H9 (cell line): ENCODE measurements around the gene FUT8. TPM values are rescaled to one million over a fixed set of nuclear protein-coding genes. Genes with fewer than 3 reads are reported as not detected.
A peak's percentile ranks its signal among the peaks of the same experiment; 100 is the strongest.

Experiments used
- DNase-seq: peaks from one replicate; pipeline ENCODE4 v3.0.0-alpha.2; 2017
- H2AFZ ChIP-seq: one replicate; pipeline ENCODE4 v1.6.1; 2013; ENCODE audit warnings: mild to moderate bottlenecking, low read length, control low read depth, moderate library complexity
- H2AK5ac ChIP-seq: 2 replicates; pipeline ENCODE4 v1.6.1; 2013; ENCODE audit warnings: low read length, control low read depth, mixed read lengths; ENCODE audit not compliant: insufficient read length
- H2BK120ac ChIP-seq: one replicate; pipeline ENCODE4 v1.6.1; 2013; ENCODE audit warnings: low read depth, mild to moderate bottlenecking, low read length, control low read depth, inconsistent platforms; ENCODE audit not compliant: poor library complexity, severe bottlenecking
- H2BK12ac ChIP-seq: 2 replicates; pipeline ENCODE4 v1.6.1; 2013; ENCODE audit warnings: low read length, control low read depth, mixed read lengths, low read depth; ENCODE audit not compliant: insufficient read length
- H2BK15ac ChIP-seq: 2 replicates; pipeline ENCODE4 v1.6.1; 2013; ENCODE audit warnings: low read depth, low read length, control low read depth
- H2BK20ac ChIP-seq: one replicate; pipeline ENCODE4 v1.6.1; 2013; ENCODE audit warnings: low read depth, mild to moderate bottlenecking, low read length, control low read depth, inconsistent platforms; ENCODE audit not compliant: poor library complexity, severe bottlenecking
- H2BK5ac ChIP-seq: 2 replicates; pipeline ENCODE4 v1.6.1; 2013; ENCODE audit warnings: low read length, control low read depth, mixed read lengths; ENCODE audit not compliant: insufficient read length
- H3K14ac ChIP-seq: 2 replicates; pipeline ENCODE4 v1.6.1; 2013; ENCODE audit warnings: low read length, control low read depth; ENCODE audit not compliant: insufficient read depth
- H3K18ac ChIP-seq: 2 replicates; pipeline ENCODE4 v1.6.1; 2013; ENCODE audit warnings: low read depth, mild to moderate bottlenecking, mixed read lengths, low read length, control low read depth; ENCODE audit not compliant: insufficient read length
- H3K23ac ChIP-seq: 2 replicates; pipeline ENCODE4 v1.6.1; 2013; ENCODE audit warnings: low read length, control low read depth, mixed read lengths, low read depth; ENCODE audit not compliant: insufficient read length
- H3K23me2 ChIP-seq: 2 replicates; pipeline ENCODE4 v1.6.1; 2013; ENCODE audit warnings: low read depth, mild to moderate bottlenecking, mixed read lengths, low read length, control low read depth; ENCODE audit not compliant: insufficient read length, poor library complexity, severe bottlenecking
- H3K27ac ChIP-seq: 2 replicates; pipeline ENCODE4 v1.5.1; 2013; ENCODE audit warnings: low read length, control low read depth, mixed read lengths, low read depth; ENCODE audit not compliant: insufficient read length
- H3K27me3 ChIP-seq: 2 replicates; pipeline ENCODE4 v1.6.1; 2013; ENCODE audit warnings: low read length, control low read depth, inconsistent platforms; ENCODE audit not compliant: insufficient read depth
- H3K4ac ChIP-seq: 2 replicates; pipeline ENCODE4 v1.6.1; 2013; ENCODE audit warnings: low read depth, mild to moderate bottlenecking, control low read depth, inconsistent platforms, low read length, moderate library complexity
- H3K4me1 ChIP-seq: 2 replicates; pipeline ENCODE4 v1.6.1; 2013; ENCODE audit warnings: low read length, control low read depth, inconsistent platforms; ENCODE audit not compliant: insufficient read depth
- H3K4me2 ChIP-seq: 2 replicates; pipeline ENCODE4 v1.6.1; 2013; ENCODE audit warnings: low read length, control low read depth, mixed read lengths; ENCODE audit not compliant: insufficient read length, insufficient read depth
- H3K56ac ChIP-seq: 2 replicates; pipeline ENCODE4 v1.6.1; 2013; ENCODE audit warnings: low read depth, mild to moderate bottlenecking, mixed read lengths, low read length, control low read depth; ENCODE audit not compliant: insufficient read length
- H3K79me1 ChIP-seq: 2 replicates; pipeline ENCODE4 v1.6.1; 2013; ENCODE audit warnings: low read depth, mild to moderate bottlenecking, moderate library complexity, low read length, control low read depth, inconsistent platforms; ENCODE audit not compliant: insufficient read depth, poor library complexity, severe bottlenecking
- H3K79me2 ChIP-seq: 2 replicates; pipeline ENCODE4 v1.6.1; 2013; ENCODE audit warnings: low read length, control low read depth, inconsistent platforms; ENCODE audit not compliant: insufficient read depth
- H3K9ac ChIP-seq: 2 replicates; pipeline ENCODE4 v1.6.1; 2013; ENCODE audit warnings: low read length, control low read depth, mixed read lengths; ENCODE audit not compliant: insufficient read length; ENCODE audit errors: extremely low read depth
- H3K9me3 ChIP-seq: one replicate; pipeline ENCODE4 v1.6.1; 2013; ENCODE audit warnings: low read depth, low read length, inconsistent platforms; ENCODE audit not compliant: control insufficient read depth
- H3T11ph ChIP-seq: one replicate; pipeline ENCODE4 v1.6.1; 2013; ENCODE audit warnings: mild to moderate bottlenecking, low read length, control low read depth, inconsistent platforms
- H4K20me1 ChIP-seq: one replicate; pipeline ENCODE4 v1.6.1; 2013; ENCODE audit not compliant: control insufficient read depth, insufficient read length, insufficient read depth
- H4K5ac ChIP-seq: 2 replicates; pipeline ENCODE4 v1.6.1; 2013; ENCODE audit warnings: low read depth, mild to moderate bottlenecking, mixed read lengths, low read length, control low read depth; ENCODE audit not compliant: insufficient read length
- H4K8ac ChIP-seq: replicated peaks from 2 replicates; pipeline ENCODE4 v1.6.1; 2013; ENCODE audit warnings: low read length, control low read depth, mixed read lengths, low read depth; ENCODE audit not compliant: insufficient read length
- H4K91ac ChIP-seq: 2 replicates; pipeline ENCODE4 v1.6.1; 2013; ENCODE audit warnings: low read depth, mild to moderate bottlenecking, moderate library complexity, mixed read lengths, low read length, control low read depth; ENCODE audit not compliant: insufficient read length
- H3K27ac Mint-ChIP-seq, 3 experiments: 2 replicates in 2 of 3; 3 replicates in 1 of 3; pipeline ENCODE4 v1.8.0; 2020 to 2021; ENCODE audit warnings: mixed read lengths in 3 of 3, mild to moderate bottlenecking in 1 of 3, moderate library complexity in 1 of 3
- H3K27me3 Mint-ChIP-seq: 2 replicates; pipeline ENCODE4 v1.8.0; 2021; ENCODE audit warnings: low read depth, mild to moderate bottlenecking, moderate library complexity, mixed read lengths
- H3K36me3 Mint-ChIP-seq, 3 experiments: 2 replicates in 2 of 3; 3 replicates in 1 of 3; pipeline ENCODE4 v1.8.0; 2020 to 2021; ENCODE audit warnings: low read depth in 3 of 3, mixed read lengths in 3 of 3; ENCODE audit not compliant: insufficient read depth in 1 of 3
- H3K4me1 Mint-ChIP-seq, 2 experiments: 2 replicates each; pipeline ENCODE4 v1.8.0; 2020; ENCODE audit warnings: mixed read lengths in 2 of 2
- H3K4me3 Mint-ChIP-seq, 2 experiments: 2 replicates in 1 of 2; 3 replicates in 1 of 2; pipeline ENCODE4 v1.8.0; 2020 to 2021; ENCODE audit warnings: mild to moderate bottlenecking in 2 of 2, mixed read lengths in 2 of 2, moderate library complexity in 1 of 2
- H3K9me3 Mint-ChIP-seq, 2 experiments: 2 replicates in 1 of 2; 3 replicates in 1 of 2; pipeline ENCODE4 v1.8.0; 2020; ENCODE audit warnings: mild to moderate bottlenecking in 2 of 2, mixed read lengths in 2 of 2, moderate library complexity in 1 of 2
- CTCF ChIP-seq: fragments of 200-600 bp; sonication (generic); conservative IDR thresholded peaks from 3 replicates; pipeline ENCODE4 v1.8.0; 2021; ENCODE audit warnings: antibody characterized with exemption, mild to moderate bottlenecking
- WGBS: extraction: QIAGEN DNeasy Blood & Tissue Kit; methylation state at CpG from one replicate; pipeline ENCODE4 v1.1.7; 2013; ENCODE audit warnings: missing lambda C conversion rate, low lambda C conversion rate, mixed read lengths; ENCODE audit not compliant: insufficient read length; ENCODE audit errors: extremely low coverage; 5-methylcytosine and 5-hydroxymethylcytosine counted together
- total RNA-seq: library from RNA; stranded (reverse); gene quantifications from 2 replicates; pipeline ENCODE4 v1.2.1, GENCODE V29; 2021

FUT8 gene
- total RNA-seq, 1 experiment from 2014 or later: 44.3 TPM

- Histone ChIP-seq H3K9me3 (no peaks in the 10 kb centered on the region), H2BK5ac (no peak overlapping the region), H4K5ac (no peak overlapping the region), H3K23ac (no peak overlapping the region), H4K8ac (no peak overlapping the region), H2BK20ac (no peak overlapping the region), H3K14ac (no peak overlapping the region), H2AFZ (no peak overlapping the region), H2BK120ac (no peak overlapping the region), H3K23me2 (no peaks in the 10 kb centered on the region), H3K27ac (no peak overlapping the region), H3K9ac (no peak overlapping the region), H3T11ph (no peak overlapping the region), H3K79me2 (no peaks in the 10 kb centered on the region), H2AK5ac (no peak overlapping the region), H3K4ac (no peak overlapping the region), H3K79me1 (no peaks in the 10 kb centered on the region), H4K20me1 (no peaks in the 10 kb centered on the region), H3K4me2 (no peak overlapping the region), H3K18ac (no peak overlapping the region), H2BK12ac (no peak overlapping the region), H4K91ac (no peak overlapping the region), H2BK15ac (no peak overlapping the region), H3K4me1 (no peaks in the 10 kb centered on the region), H3K56ac (no peak overlapping the region), H3K27me3 (no peaks in the 10 kb centered on the region)
- no CpG with 5 or more reads among the region's 5 CpGs for WGBS
- peak; percentile 53; the same call in 2 of the 3 replicates for TF ChIP-seq CTCF
- Mint-ChIP-seq H3K27me3 (no peaks in the 10 kb centered on the region), H3K36me3 (no peaks in the 10 kb centered on the region; a peak in 1 of 7 replicates), H3K27ac (no peak overlapping the region), H3K4me1 (peaks cover 3 to 6% of the 10 kb centered on the region in 2 experiments; a peak in 3 of 4 replicates), H3K4me3 (no peak overlapping the region), H3K9me3 (no peaks in the 10 kb centered on the region)
- DNase-seq: no peak
Measured at GRCh38 chr14:65622703-65623102, 210.2 kb downstream of the FUT8 start.
